GM12872 (cell line): ENCODE results near the gene TMEM240.
A peak's percentile ranks its signal among the peaks of the same experiment; 100 is the strongest.

Experiments
- TF ChIP-seq, protein P1 (sequence below): IDR thresholded peaks from 3 replicates; pipeline ENCODE4 v1.5.1; 2011; ENCODE audit warnings: low read depth, mild to moderate bottlenecking, low read length, moderate library complexity; ENCODE audit not compliant: insufficient read depth

The TMEM240 gene

DNA sequence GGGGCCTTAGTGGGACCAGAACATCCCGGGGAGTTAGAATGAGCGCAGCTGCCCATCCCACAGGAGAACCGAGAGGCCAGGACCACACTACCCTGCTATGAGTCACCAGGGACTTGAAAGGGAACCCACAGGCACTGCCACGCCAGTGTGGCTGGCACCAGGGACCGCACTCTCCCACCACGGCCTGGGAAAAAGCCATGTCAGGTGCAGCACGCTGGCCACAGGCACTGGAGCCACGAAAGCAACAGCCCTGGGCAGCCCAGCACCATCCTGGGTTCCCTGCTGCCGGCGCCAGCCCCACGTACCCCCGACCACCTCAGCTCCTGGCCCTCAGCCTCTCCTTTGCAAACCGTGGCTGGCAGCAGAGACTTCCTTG, 14.1 kb upstream of the TMEM240 start:
- TF ChIP-seq, protein P1, sequence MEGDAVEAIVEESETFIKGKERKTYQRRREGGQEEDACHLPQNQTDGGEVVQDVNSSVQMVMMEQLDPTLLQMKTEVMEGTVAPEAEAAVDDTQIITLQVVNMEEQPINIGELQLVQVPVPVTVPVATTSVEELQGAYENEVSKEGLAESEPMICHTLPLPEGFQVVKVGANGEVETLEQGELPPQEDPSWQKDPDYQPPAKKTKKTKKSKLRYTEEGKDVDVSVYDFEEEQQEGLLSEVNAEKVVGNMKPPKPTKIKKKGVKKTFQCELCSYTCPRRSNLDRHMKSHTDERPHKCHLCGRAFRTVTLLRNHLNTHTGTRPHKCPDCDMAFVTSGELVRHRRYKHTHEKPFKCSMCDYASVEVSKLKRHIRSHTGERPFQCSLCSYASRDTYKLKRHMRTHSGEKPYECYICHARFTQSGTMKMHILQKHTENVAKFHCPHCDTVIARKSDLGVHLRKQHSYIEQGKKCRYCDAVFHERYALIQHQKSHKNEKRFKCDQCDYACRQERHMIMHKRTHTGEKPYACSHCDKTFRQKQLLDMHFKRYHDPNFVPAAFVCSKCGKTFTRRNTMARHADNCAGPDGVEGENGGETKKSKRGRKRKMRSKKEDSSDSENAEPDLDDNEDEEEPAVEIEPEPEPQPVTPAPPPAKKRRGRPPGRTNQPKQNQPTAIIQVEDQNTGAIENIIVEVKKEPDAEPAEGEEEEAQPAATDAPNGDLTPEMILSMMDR: no peak

DNA sequence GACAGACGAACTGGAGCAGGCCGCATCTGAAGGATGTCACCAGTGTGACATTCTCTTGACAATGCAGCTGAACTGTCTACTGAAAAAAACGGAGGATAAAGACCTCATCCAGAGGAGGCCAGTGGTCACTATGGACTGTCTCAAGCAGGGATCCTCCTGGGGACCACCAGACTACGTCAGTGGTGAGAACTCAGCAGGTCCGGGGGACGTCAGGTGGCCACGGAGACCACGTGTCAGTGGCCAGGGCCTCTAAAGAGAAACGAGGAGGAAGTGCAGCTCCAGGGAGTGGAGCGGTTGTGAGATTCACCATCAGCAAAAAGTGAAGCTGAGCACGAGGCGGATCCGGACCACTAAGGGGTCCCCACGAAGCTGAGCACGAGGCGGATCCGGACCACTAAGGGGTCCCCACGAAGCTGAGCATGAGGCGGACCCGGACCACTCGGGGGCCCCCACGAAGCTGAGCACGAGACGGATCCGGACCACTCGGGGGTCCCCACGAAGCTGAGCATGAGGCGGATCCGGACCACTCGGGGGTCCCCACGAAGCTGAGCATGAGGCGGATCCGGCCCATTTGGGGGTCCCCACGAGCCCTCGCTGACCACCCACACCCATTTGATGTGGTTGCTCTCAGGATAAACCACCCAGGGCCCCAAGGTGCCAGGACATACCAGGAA, 13.5 kb upstream of the TMEM240 start:
- TF ChIP-seq, protein P1: no peak

DNA sequence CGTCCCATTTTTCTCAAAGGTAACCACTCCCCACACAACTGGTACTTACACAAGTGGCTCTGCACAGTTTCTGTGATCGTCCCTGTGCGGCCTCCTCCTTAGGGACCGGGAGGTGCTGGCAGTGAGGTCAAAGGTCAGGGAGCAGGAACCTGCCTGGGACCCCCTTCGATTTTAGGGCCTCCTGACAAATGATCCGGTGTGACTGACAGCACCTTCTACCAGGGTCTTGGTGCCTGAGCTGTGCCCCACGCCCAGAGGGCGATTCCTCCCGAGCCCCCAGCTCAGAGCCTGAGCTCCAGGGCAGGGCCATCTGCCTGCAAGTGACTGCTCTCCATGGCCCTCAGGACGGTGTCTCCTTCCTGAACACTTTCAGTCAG, 11.8 kb upstream of the TMEM240 start:
- TF ChIP-seq, protein P1: no peak

DNA sequence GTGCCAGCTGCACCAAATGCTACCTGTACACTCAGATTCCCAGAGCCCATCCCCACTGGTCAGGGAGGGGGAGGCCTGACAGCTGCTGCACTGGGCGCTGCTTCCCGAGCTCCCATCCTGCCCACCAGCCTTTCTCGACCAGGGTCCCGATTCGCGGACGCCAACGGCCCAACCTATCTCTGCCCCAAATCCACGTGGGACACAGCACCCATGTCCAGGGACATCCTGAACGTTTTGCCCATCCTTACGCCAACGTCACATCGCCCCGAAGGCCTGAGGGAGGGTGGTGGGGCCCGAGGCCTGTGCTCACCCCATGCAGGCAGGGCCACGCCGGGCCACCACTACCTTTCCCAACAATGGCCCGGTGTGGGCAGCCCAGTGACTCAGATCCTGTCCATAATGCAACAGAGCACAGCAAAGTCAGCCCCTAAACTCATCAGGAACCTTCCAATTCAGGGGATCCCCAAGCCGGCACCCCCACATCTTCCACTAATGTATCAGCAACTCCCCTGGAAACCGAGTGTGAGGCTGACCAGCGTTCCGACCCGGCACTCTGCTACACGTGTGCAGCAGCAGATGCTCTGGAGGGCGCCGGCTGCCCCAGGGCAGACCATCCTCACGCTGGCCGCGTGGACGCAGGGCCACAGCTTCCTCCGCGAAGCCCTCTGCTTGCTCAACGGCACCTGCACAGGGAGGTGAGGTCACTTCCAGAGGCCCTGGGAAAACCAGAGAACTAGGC, 11.3 kb upstream of the TMEM240 start:
- TF ChIP-seq, protein P1: no peak

DNA sequence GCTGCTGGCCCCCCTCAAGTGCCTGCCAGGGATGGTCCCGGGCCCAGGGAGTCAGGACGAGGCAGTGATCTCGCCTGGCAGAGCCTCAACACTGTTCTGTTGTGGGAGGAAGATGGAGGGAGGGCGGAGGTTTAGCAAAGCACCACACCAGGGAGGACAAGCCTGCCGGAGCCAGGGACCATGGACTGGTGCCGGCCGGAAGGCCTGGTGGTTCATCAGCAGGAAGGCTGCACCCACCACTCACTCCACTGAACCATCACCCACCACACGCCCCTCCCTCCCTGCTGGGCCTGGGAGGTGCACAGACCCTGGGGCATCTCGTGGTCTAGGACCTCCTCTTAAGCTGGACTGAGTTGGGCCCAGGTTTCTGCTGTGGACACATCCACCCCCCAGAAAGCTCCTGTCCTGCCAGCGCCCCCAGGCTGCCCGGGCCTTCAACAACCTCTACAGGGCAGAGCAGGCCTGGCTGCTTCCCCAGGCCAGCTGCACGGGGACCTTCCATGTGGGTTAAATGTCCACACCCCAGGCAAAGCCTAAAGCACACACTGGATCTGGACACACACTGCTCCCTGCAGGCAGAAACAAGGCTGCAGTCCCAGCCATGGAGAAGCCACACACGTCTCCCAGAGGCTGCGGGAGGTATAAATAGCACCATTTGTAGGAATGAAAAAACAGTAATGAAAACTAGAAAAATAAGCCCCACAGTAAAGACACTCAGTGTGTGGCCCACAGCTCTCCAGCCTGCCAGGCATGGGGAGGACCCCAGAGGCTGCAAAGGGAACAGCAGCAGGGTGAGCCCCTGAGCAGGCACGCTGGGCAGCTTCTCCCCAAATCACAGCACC, 10.4 kb upstream of the TMEM240 start:
- TF ChIP-seq, protein P1: peak; percentile 41; the same call in 2 of the 3 replicates

DNA sequence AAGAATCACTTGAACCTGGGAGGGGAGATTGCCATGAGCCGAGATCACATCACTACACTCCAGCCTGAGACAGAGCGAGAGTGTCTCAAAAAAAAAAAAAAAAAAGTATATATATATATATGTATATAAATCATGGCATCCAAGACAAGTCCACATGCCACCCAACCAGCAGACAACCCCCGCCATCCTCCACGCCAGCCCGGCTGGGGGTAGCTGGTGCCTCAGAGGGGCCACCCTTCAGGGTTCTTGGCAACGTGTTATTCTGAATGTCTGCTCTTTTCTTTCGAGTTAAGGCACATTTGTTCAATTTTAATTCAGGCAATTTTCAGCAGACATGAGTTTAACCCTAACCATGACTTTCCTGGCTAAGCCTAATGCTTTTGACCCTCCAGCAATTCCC, 9.7 kb upstream of the TMEM240 start:
- TF ChIP-seq, protein P1: no peak

DNA sequence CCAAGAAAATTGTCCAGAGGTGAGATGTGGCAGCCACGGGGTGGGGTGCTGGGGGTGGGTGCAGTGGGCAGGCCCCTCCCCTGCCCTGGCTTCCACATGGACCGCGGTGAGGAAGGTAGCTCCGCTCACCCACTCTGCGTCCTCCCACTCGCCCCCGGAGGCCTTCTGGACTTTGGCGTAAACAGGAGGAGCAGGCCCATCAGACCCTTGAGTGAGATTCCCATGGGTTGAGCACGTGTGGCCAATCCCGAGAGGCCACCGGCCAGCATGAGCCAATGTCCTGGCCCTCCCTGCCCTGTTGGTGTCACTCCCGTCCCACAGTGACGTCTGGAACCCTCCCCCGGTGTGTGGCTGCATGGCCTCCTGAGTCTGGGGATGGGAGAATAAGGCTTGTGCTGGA, 8.2 kb upstream of the TMEM240 start:
- TF ChIP-seq, protein P1: no peak
